Urothelium cell line (cell line): ENCODE results near the gene SIT1.
A peak's percentile ranks its signal among the peaks of the same experiment; 100 is the strongest.

Experiments used
- DNase-seq: peaks from one replicate; pipeline ENCODE4 v3.0.0; 2011; ENCODE audit warnings: low spot score, mixed read lengths
- FAIRE-seq: peaks from 2 replicates; lab custom pipeline; 2011; peaks lifted over from hg19 to GRCh38; lab: Jason Lieb, UNC

Gene SIT1

DNA sequence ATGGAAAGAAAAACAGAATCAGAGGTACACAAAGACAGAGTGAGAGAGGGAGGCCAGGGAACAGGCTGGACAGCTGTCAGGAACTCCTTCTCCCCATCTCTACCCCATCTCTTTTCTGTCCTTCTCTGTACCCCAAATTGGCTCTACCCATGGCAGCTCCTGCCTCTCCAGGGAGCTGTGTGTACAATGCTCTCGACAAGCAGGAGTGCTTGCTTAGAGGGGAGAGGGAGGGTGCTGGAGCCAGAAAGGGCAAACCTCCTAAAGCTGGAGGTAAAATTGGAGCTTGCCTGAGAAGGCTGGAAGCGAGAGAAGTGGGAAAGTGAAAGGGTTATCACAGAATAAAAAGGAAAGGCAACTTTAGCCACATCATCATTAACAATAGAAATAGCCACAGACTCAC, 32.6 kb upstream of the SIT1 start:
- FAIRE-seq (no peak), DNase-seq (no peak)

DNA sequence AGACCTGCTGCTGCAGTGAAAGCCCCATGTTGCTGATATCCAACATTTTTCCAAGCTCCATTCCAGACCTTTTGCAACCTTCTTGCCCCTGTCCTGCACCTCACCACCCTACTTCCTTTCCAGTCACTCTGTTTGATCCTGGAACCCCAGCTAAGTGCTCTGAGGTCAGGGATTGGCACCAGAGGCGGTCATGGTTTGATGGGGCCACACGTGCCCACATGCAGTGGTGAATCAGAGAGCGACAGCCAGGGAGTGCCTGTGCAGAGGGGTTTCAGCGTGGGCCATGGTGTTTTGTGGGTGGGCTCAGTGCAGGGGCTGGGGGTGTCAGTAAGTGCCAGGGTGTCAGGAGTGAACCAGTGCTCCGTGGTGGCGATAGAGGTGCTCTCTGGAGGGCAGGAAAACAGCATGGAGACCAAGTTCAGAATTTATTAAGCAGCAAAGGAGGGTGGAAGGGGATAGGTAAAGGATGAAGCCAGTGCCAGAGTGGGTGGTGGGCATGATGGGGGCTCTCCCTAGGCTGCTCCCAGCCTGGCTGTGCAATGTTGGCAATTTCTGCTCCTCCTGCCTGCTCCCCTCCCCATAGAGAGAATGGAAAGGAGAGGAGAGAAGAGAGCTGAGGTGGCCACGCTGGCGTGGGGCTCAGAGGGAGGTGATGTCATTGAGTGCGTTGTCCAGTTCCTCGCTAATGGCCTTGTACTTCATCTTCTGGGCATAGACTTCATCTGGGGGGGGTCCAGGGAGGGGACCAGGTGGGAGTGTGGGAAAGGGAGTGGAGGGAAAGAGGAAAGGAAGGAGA, 32.0 kb upstream of the SIT1 start:
- FAIRE-seq (no peak), DNase-seq (no peak)

DNA sequence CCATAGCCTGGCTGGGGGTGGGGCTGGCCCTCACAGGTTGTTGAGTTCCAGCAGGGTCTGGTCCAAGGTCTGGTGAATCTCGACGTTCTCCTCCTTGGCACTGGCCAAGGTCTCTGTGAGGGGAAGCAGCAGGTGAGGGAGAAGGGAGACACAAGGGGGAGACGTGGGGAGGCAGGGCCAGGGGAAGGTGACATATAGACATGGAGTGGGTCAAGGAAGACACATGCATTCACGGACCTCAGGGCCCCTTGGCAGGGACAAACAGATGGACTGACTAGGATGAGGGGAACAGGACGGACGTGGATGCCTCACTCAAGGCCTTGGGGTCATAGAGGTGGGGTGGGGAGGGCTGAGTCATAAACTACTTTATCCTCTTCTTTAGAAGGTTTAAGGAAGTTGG, 31.3 kb upstream of the SIT1 start:
- no peak for DNase-seq
- FAIRE-seq, result peak; percentile 53

DNA sequence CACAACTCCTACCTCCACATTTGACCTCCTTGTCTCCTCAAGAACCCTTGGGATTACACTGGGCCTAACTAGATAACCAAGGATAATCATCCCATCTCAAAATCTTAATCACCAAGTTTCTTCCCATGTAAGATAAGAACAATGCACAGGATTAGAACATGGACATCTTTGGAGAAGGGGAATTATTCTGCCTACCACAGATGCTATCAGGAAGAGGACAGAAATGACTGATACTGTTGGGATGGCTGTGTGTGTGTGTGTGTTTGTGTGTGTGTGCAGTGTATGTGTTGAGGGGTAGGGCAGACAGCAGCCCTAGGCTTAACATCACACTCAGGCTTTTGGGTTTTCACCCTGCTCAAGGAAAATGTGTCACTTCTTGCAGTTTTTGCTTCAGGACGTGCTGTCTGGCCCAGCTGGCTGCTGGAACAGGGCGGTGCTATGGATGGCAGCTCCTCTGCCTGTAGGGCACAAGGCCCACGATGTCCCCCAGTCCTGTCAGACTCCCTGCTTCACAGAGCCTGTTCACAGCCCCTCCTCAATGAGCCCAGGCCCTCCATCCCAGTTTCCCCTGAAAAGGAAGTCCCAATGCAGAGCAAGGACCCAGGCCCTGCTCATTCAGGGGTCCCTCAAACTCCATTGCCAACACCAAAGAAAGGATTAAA, 30.7 kb upstream of the SIT1 start:
- DNase-seq (no peak), FAIRE-seq (peak; percentile 9)

DNA sequence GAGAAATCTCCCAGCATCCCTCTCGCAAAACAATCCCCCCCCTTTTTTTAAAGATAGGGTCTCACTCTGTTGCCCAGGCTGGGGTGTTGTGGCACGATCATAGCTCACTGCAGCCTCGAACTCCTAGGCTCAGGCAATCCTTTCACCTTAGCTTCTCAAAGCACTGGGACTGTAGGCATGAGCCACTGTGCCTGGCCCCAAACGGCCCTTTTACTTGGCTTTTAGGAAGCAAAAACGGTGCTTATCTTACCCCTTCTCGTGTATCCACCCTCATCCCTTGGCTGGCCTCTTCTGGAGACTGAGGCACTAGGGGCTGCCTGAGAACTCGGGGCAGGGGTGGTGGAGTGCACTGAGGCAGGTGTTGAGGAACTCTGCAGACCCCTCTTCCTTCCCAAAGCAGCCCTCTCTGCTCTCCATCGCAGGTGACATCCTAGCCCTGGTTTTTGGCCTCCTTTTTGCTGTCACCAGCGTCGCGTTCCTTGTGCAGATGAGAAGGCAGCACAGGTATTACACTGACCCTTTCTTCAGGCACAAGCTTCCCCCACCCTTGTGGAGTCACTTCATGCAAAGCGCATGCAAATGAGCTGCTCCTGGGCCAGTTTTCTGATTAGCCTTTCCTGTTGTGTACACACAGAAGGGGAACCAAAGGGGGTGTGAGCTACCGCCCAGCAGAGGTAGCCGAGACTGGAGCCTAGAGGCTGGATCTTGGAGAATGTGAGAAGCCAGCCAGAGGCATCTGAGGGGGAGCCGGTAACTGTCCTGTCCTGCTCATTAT, 29.8 kb upstream of the SIT1 start:
- FAIRE-seq (peak; percentile 68), DNase-seq (no peak)

DNA sequence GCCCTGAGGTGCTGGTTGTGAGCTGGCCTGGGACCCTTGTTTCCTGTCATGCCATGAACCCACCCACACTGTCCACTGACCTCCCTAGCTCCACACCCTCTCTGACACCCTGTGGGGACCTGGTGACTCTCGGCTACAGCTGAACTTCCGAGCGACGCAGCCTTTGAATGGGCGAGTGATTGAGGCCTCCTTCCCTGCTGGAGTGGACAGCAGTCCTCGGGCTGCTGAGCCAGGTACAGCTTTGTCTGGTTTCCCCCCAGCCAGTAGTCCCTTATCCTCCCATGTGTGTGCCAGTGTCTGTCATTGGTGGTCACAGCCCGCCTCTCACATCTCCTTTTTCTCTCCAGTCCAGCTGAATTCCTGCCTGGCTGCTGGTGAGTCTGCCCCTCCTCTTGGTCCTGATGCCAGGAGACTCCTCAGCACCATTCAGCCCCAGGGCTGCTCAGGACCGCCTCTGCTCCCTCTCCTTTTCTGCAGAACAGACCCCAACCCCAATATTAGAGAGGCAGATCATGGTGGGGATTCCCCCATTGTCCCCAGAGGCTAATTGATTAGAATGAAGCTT, 29.1 kb upstream of the SIT1 start:
- FAIRE-seq, result peak; percentile 73
- no peak for DNase-seq

DNA sequence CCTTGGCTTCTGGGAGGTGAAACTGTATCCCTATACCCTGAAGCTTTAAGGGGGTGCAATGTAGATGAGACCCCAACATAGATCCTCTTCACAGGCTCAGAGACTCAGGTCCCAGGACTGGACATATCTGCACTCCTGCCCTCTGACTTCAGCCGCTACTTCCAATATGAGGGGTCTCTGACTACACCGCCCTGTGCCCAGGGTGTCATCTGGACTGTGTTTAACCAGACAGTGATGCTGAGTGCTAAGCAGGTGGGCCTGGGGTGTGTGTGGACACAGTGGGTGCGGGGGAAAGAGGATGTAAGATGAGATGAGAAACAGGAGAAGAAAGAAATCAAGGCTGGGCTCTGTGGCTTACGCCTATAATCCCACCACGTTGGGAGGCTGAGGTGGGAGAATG, 28.4 kb upstream of the SIT1 start:
- FAIRE-seq, result no peak
- no peak for DNase-seq

DNA sequence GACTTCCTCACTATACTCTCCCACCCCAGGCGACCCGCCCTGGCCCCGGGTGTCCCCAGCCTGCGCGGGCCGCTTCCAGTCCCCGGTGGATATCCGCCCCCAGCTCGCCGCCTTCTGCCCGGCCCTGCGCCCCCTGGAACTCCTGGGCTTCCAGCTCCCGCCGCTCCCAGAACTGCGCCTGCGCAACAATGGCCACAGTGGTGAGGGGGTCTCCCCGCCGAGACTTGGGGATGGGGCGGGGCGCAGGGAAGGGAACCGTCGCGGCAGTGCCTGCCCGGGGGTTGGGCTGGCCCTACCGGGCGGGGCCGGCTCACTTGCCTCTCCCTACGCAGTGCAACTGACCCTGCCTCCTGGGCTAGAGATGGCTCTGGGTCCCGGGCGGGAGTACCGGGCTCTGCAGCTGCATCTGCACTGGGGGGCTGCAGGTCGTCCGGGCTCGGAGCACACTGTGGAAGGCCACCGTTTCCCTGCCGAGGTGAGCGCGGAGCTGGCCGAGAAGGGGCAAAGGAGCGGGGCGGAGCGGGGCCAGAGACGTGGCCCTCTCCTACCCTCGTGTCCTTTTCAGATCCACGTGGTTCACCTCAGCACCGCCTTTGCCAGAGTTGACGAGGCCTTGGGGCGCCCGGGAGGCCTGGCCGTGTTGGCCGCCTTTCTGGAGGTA, 25.1 kb upstream of the SIT1 start:
- DNase-seq, result no peak
- no peak for FAIRE-seq

DNA sequence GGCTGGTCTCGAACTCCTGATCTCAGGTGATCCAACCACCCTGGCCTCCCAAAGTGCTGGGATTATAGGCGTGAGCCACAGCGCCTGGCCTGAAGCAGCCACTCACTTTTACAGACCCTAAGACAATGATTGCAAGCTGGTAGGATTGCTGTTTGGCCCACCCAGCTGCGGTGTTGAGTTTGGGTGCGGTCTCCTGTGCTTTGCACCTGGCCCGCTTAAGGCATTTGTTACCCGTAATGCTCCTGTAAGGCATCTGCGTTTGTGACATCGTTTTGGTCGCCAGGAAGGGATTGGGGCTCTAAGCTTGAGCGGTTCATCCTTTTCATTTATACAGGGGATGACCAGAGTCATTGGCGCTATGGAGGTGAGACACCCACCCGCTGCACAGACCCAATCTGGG, 24.5 kb upstream of the SIT1 start:
- FAIRE-seq (no peak), DNase-seq (no peak)

DNA sequence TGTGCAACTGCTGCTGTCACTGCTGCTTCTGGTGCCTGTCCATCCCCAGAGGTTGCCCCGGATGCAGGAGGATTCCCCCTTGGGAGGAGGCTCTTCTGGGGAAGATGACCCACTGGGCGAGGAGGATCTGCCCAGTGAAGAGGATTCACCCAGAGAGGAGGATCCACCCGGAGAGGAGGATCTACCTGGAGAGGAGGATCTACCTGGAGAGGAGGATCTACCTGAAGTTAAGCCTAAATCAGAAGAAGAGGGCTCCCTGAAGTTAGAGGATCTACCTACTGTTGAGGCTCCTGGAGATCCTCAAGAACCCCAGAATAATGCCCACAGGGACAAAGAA, 23.3 kb upstream of the SIT1 start:
- DNase-seq (no peak), FAIRE-seq (no peak)

DNA sequence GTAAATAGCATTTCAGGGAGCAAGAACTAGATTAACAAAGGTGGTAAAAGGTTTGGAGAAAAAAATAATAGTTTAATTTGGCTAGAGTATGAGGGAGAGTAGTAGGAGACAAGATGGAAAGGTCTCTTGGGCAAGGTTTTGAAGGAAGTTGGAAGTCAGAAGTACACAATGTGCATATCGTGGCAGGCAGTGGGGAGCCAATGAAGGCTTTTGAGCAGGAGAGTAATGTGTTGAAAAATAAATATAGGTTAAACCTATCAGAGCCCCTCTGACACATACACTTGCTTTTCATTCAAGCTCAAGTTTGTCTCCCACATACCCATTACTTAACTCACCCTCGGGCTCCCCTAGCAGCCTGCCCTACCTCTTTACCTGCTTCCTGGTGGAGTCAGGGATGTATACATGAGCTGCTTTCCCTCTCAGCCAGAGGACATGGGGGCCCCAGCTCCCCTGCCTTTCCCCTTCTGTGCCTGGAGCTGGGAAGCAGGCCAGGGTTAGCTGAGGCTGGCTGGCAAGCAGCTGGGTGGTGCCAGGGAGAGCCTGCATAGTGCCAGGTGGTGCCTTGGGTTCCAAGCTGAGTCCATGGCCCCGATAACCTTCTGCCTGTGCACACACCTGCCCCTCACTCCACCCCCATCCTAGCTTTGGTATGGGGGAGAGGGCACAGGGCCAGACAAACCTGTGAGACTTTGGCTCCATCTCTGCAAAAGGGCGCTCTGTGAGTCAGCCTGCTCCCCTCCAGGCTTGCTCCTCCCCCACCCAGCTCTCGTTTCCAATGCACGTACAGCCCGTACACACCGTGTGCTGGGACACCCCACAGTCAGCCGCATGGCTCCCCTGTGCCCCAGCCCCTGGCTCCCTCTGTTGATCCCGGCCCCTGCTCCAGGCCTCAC, 22.6 kb upstream of the SIT1 start, which contains the start of gene CA9:
Gene CA9, plus strand, starts transcription at position 797 of the 893 bp plus-strand sequence. Its CDS starts 32 bp downstream, at position 829.
- DNase-seq, result peak; percentile 44
- no peak for FAIRE-seq

DNA sequence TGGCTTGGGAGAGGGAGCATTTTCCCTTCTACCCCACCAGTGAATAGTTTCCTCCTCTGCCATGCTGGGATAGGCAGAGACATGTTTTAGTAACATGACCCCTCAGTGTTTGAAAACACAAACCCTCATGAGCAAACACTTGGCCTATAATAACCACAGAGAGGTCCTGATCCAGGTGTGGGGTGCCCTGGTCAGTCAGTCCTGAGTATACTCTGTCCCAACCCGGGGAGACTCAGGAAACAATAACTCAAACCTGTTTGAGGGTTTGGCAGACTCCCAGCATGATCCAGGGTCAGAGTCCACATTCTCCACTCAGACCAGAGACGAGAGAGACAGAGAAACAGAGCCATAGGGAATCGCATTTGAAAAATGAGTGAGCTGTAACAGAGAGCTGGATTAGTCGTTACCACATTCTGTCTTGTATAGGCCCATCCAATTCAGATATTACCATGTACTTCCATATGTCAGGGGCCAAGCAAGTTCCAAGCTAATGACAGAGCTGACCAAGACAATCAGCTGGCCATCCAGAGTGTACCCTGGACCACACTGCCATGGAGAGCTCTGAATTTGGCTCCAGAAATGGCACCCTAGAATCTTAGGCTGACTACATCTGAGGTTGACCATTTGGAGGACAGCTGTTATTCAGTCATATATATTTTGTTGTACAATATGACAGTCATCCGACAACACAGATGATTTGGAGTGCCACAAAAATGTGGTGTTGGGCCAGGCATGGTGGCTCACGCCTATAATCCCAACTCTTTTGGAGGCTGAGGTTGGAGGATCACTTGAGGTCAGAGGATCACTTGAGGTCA, 18.8 kb upstream of the SIT1 start:
- FAIRE-seq, result no peak
- DNase-seq, result no peak

DNA sequence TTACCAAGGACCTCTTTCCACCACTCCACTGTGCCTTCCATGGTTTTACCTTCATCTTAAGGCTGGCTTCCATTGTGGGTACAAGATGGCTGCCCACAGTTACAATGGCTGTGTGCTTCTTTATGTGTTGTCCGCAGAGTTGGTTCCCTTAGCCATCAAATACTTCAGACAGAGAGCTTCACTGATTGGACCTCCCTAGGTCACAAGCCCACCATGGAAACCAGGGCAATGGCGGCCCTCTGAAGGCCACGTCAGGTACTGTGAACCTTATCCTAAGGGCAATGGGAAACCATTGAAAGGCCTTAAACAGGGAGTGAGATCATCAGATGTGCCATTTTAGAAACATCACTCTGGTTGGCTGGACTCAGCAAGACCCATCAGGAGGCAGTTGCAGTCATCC, 17.2 kb upstream of the SIT1 start:
- FAIRE-seq, result no peak
- DNase-seq, result no peak

DNA sequence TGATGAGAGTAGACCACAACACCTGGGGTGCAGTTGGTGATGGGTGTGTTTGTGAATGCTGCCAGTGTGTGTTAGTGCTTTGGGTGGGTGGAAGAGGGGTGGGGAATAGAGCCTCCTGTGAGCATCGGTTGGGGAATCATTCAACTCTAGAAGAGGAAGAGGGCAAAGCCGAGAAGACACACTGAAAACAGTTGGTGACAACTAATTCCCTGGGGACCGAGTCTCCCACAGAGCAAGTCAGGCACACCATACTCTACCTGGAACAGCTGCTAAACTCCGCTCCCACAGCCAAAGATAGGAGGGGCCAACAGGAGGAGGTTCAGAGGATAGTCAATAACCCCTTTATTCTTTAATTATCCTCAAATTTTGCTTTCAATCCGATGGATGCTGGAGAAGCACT, 15.8 kb upstream of the SIT1 start:
- DNase-seq (no peak), FAIRE-seq (no peak)

DNA sequence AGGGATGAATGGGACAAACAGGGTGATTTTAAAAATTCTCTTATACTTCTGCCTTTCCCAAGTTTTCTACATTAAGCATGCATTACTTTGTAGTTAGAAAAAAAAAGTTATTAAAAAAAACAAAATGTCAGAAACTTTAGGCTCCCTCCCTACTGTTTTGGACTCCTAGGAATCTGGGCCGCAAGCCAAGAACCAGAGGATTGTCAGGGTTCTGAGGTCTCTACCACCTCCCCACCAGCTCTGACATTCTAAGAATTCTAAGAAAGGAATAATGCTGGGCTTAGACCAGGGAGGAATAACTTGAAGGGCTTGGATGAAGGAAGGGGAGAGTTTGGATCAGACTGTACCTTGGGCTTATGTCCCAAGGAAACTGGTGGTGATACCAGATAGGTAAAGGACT, 15.3 kb upstream of the SIT1 start:
- DNase-seq (no peak), FAIRE-seq (no peak)

DNA sequence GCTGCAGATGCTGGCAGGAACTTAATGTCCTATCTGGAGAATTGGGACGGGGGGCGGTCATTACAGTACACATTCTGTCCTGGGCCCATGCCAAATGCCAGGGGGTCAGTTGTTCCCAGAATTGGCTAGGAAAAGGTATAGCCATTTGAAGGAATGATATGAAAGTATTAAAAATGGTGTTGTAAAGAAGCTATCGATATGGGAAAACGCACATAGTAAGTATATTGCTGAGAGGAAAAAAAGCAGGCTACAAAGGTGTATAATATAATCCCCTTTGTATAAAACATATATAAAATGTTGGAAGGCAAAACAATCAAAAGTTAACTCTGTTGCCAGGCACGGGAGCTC, 14.7 kb upstream of the SIT1 start:
- no peak for DNase-seq
- FAIRE-seq, result peak; percentile 5

DNA sequence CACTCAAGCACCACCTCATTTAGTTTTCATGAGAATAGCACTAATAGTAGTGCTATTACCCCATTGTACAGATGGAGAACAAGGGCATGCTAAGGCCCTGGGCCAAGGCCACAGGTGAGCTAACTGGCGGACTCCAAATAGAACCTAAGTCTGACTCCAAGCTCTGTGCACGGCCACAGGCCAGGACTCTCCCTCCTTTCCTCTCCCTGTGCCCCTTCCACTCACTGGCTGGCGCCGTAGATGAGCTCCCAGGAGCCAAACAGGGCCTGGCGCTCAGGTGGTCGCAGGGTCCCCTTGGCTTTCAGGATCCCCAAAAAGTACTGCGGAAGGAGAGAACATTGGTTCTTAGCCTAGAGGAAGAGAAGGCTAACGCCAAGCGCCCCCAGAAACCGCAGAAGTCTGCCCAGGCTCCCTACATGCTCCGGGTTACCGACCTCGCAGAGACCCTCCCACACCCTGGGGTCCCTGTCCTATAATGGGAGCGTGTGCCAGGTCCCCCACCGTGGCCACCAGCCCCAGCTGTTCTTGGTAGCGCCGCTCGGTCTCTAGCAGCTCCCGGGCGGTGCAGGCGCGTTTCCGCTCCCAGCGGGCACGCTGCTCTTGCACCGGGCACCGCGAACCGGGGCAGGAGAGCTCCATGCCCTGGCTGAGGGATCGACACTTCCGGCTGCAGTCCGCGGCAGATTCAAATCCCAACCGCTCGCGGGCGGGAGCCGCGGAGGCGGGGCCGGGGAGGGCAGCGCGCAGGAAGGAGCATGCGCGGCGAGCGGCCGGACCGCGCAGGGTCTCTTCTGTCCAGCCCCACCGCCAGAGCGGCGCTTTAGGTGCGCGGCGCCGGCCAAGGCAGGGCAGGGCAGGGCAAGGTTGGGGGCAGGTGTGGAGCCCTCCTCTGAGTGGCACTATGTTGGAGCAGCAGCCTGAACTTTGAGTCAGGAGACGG, 14.1 kb upstream of the SIT1 start, which contains the start of gene ARHGEF39:
Gene ARHGEF39, minus strand, starts transcription at position 665 of the 940 bp plus-strand sequence. Its CDS starts 26 bp downstream, at position 639.
- FAIRE-seq, result peak; percentile 83
- DNase-seq, result peak; percentile 97

DNA sequence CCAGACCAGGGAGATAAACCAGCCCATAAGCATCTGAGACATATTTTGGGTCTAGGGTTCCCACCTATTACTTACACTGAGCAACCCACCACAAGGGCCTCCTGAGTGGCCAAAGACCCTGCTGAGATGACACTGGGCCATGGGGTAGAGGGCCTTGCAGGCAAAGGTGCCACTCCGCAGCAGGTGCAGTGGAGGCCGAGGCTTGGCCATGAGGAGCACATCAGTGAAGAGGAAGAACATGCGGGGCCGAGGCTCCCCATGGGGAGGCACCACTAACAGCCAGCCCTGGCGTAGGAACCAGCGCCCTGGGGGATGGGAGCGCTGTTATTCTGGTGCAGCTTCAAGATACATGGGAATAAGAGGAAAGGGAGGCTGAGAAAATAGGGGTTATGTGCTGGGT, 11.7 kb upstream of the SIT1 start:
- no peak for DNase-seq
- FAIRE-seq, result no peak
